ENCODE measurements around the gene TTC34. TPM values are rescaled to one million over a fixed set of nuclear protein-coding genes. Genes with fewer than 3 reads are reported as not detected.
"Not testable (repeated sequence)": the region's sequence is repeated elsewhere in the genome, so short reads cannot be mapped to it uniquely, and the experiment has no call there.

Gene TTC34
- total and polyA plus RNA-seq, 2 of the 13 experiments (the other 11 are each of a cell fraction or from before 2014, with no cell fraction given), result 0.07 to 0.11 TPM

DNA sequence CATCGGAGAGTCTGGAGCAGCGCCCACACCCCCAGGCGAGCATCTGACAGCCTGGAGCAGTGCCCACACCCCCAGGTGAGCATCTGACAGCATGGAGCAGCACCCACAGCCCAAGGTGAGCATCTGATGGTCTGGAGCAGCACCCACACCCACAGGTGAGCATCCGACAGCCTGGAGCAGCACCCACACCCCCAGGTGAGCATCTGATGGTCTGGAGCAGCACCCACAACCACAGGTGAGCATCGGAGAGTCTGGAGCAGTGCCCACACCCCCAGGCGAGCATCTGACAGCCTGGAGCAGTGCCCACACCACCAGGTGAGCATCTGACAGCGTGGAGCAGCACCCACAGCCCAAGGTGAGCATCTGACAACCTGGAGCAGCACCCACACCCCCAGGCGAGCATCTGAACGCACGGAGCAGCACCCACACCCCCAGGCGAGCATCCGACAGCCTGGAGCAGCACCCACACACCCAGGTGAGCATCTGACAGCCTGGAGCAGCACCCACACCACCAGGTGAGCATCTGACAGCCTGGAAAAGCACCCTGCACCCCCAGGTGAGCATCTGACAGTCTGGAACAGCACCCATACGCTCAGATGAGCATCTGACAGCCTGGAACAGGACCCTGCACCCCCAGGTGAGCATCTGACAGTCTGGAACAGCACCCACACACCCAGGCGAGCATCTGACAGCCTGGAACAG, 147.6 kb downstream of the TTC34 start:
- H3K4me1 ChIP-seq (ENCODE audit: insufficient read depth, low read length); H3K36me3 ChIP-seq (replicated peaks in 1 of 2; ENCODE audit: control insufficient read depth in 1 of 2, insufficient read depth in 2 of 2, low read length in 2 of 2); ATAC-seq; DNase-seq (ENCODE audit: low spot score); H3K9me3 ChIP-seq (ENCODE audit: low read length); BruUV-seq (replicated peaks); H3K27ac ChIP-seq (ENCODE audit: extremely low read length, insufficient read depth, low read length); H3K9ac ChIP-seq (ENCODE audit: insufficient read depth, low read depth, low read length); in situ Hi-C loops (cut with HindIII; ENCODE audit: extremely low pct_ligation_motif_present, low pct_unique_long_range_greater_than_20kb); H3K27me3 ChIP-seq (ENCODE audit: control insufficient read depth in 1 of 2, insufficient read depth in 2 of 2, low read length in 2 of 2); H2AFZ ChIP-seq (ENCODE audit: low read length); intact Hi-C loops (cut with micrococcal nuclease; ENCODE audit: unreplicated experiment); H3K4me3 ChIP-seq (replicated peaks in 1 of 3; ENCODE audit: insufficient read depth in 1 of 3, low read depth in 2 of 3, low read length in 3 of 3); FAIRE-seq; H3K4me2 ChIP-seq (ENCODE audit: low read depth, low read length); CTCF ChIA-PET (ENCODE audit: low intra/inter-chr PET ratio, low total read pairs); H3K79me2 ChIP-seq (ENCODE audit: insufficient read depth, low read length); H4K20me1 ChIP-seq (ENCODE audit: insufficient read depth, low read length); POLR2A ChIA-PET: not testable (repeated sequence)
- peak; percentile 33; the same call in 1 of the 2 replicates for TF ChIP-seq HCFC1 (IDR thresholded peaks at IDR 0.05; ENCODE audit: low read depth, low read length)
- WGBS (ENCODE audit: low lambda C conversion rate), result under 1% methylated on average over 14 of the region's 14 CpGs

DNA sequence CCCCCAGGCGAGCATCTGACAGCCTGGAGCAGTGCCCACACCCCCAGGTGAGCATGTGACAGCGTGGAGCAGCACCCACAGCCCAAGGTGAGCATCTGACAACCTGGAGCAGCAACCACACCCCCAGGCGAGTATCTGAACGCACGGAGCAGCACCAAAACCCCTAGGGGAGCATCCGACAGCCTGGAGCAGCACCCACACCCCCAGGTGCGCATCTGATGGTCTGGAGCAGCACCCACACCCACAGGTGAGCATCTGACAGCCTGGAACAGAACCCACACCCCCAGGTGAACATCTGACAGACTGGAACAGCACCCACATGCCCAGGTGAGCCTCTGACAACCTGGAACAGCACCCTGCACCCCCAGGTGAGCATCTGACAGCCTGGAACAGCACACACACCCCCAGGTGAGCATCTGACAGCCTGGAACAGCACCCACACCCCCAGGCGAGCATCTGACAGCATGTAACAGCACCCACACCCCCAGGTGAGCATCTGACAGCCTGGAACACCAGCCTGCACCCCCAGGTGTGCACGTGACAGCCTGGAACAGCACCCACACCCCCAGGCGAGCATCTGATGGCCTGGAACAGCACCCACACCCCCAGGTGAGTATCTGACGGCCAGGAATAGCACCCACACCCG, 148.4 kb downstream of the TTC34 start:
- BruUV-seq (replicated peaks); H3K27me3 ChIP-seq (ENCODE audit: control insufficient read depth in 1 of 2, insufficient read depth in 2 of 2, low read length in 2 of 2); DNase-seq (ENCODE audit: low spot score); H4K20me1 ChIP-seq (ENCODE audit: insufficient read depth, low read length); H3K79me2 ChIP-seq (ENCODE audit: insufficient read depth, low read length); in situ Hi-C loops (cut with HindIII; ENCODE audit: extremely low pct_ligation_motif_present, low pct_unique_long_range_greater_than_20kb); CTCF ChIA-PET (ENCODE audit: low intra/inter-chr PET ratio, low total read pairs); H3K27ac ChIP-seq (ENCODE audit: extremely low read length, insufficient read depth, low read length); H2AFZ ChIP-seq (ENCODE audit: low read length); POLR2A ChIA-PET; H3K4me3 ChIP-seq (replicated peaks in 1 of 3; ENCODE audit: insufficient read depth in 1 of 3, low read depth in 2 of 3, low read length in 3 of 3); H3K4me1 ChIP-seq (ENCODE audit: insufficient read depth, low read length); H3K36me3 ChIP-seq (replicated peaks in 1 of 2; ENCODE audit: control insufficient read depth in 1 of 2, insufficient read depth in 2 of 2, low read length in 2 of 2); ATAC-seq; H3K9me3 ChIP-seq (ENCODE audit: low read length); FAIRE-seq; H3K4me2 ChIP-seq (ENCODE audit: low read depth, low read length); intact Hi-C loops (cut with micrococcal nuclease; ENCODE audit: unreplicated experiment); H3K9ac ChIP-seq (ENCODE audit: insufficient read depth, low read depth, low read length): not testable (repeated sequence)
- WGBS (ENCODE audit: low lambda C conversion rate), result under 1% methylated on average over 12 of the region's 12 CpGs

DNA sequence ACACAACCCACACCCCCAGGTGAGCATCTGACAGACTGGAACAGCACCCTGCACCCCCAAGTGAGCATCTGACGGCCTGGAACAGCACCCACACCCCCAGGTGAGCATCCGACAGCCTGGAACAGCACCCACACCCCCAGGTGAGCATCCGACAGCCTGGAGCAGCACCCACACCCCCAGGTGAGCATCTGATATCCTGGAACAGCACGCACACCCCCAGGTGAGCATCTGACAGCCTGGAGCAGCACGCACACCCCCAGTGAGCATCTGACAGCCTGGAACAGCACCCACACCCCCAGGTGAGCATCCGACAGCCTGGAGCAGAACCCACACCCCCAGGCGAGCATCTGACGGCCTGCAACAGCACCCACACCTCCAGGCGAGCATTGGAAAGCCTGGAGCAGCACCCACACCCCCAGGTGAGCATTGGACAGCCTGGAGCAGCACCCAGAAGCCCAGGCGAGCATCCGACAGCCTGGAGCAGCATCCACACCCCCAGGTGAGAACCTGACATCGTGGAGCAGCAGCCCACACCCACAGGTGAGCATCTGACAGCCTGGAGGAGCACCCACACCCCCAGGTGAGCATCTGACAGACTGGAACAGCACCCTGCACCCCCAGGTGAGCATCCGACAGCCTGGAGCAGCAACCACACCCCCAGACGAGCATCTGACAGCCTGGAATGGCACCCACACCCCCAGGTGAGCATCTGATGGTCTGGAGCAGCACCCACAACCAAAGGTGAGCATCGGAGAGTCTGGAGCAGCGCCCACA, 149.2 kb downstream of the TTC34 start:
- FAIRE-seq; H2AFZ ChIP-seq (ENCODE audit: low read length); POLR2A ChIA-PET; ATAC-seq; H4K20me1 ChIP-seq (ENCODE audit: insufficient read depth, low read length); CTCF ChIA-PET (ENCODE audit: low intra/inter-chr PET ratio, low total read pairs); H3K36me3 ChIP-seq (replicated peaks in 1 of 2; ENCODE audit: control insufficient read depth in 1 of 2, insufficient read depth in 2 of 2, low read length in 2 of 2); H3K27ac ChIP-seq (ENCODE audit: extremely low read length, insufficient read depth, low read length); H3K9ac ChIP-seq (ENCODE audit: insufficient read depth, low read depth, low read length); H3K9me3 ChIP-seq (ENCODE audit: low read length); DNase-seq (ENCODE audit: low spot score); H3K4me3 ChIP-seq (replicated peaks in 1 of 3; ENCODE audit: insufficient read depth in 1 of 3, low read depth in 2 of 3, low read length in 3 of 3); BruUV-seq (replicated peaks); H3K4me1 ChIP-seq (ENCODE audit: insufficient read depth, low read length); H3K4me2 ChIP-seq (ENCODE audit: low read depth, low read length); in situ Hi-C loops (cut with HindIII; ENCODE audit: extremely low pct_ligation_motif_present, low pct_unique_long_range_greater_than_20kb); intact Hi-C loops (cut with micrococcal nuclease; ENCODE audit: unreplicated experiment); H3K79me2 ChIP-seq (ENCODE audit: insufficient read depth, low read length); H3K27me3 ChIP-seq (ENCODE audit: control insufficient read depth in 1 of 2, insufficient read depth in 2 of 2, low read length in 2 of 2): not testable (repeated sequence)
- 2% methylated on average over 15 of the region's 16 CpGs for WGBS (ENCODE audit: low lambda C conversion rate)

Measured in HepG2 (cell line).